Heart left ventricle (tissue), 13 donors: ENCODE results near the gene SLC25A42.

Source experiments
- POLR2A ChIP-seq, 2 donors: fragments of 450-650 bp; IDR thresholded peaks; one replicate each; pipeline ENCODE4 v1.6.1; 2017; ENCODE audit warnings: antibody characterized with exemption in 2 of 2, mild to moderate bottlenecking in 2 of 2, moderate library complexity in 2 of 2
- TF ChIP-seq, protein P1 (sequence below), 12 donors: fragments of 200-600 bp; sonication (generic) in 4 of 12; IDR thresholded peaks; one replicate each; pipeline versions ENCODE4 v1.5.0 to v1.8.0; 2018 to 2022; ENCODE audit warnings: antibody characterized with exemption in 12 of 12, mild to moderate bottlenecking in 5 of 12
- donor health status: ischemic (EF 13 %, LVEDD 7.1; RV severe dilation, severe dysfunction).
- donor health status: DM: no; HTN: yes; CAD: no.
- donor health status: DM: no; HTN: no; CAD: no.
- donor health status: ischemic (EF 25% LVEDD 6.9; RV normal size, moderate dysfunction).
- donor health status: ischemic (EF 25% LVEDD 5.7; RV mildly dilated, moderate dysfunction).
- donor health status: ischemic (EF 35%, LVEDD 5.7; RV mildly dilated, moderate dysfunction).
- donor health status: nonischemic (EF 11% LVEDD 7.7; RV severe dilation, severe dysfunction).
- donor health status: DM: yes; HTN: yes; CAD: no.
- donor health status: PGD.
- donor health status: ischemic (EF 29% LVEDD 5.4; RV normal size, mild dysfunction).
- donor health status: nonischemic (EF 23%, LVEDD 6.1; RV moderate dilation, normal function).

DNA sequence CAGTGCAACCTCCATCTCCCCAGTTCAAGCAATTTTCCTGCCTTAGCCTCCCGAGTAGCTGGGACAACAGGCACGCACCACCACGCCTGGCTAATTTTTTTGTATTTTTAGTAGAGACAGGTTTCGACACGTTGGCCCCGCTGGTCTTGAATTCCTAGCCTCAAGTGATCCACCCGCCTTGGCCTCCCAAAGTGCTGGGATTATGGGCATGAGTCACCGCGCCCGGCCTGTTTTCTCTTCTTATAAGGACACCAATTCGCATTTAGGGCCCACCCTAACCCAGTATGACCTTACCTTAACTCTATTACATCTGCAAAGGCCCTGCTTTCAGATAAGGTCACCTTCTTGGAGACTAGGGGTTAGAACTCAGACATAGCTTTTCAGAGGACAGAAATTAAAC is 39.4 kb downstream of the SLC25A42 start:
- TF ChIP-seq, protein P1, sequence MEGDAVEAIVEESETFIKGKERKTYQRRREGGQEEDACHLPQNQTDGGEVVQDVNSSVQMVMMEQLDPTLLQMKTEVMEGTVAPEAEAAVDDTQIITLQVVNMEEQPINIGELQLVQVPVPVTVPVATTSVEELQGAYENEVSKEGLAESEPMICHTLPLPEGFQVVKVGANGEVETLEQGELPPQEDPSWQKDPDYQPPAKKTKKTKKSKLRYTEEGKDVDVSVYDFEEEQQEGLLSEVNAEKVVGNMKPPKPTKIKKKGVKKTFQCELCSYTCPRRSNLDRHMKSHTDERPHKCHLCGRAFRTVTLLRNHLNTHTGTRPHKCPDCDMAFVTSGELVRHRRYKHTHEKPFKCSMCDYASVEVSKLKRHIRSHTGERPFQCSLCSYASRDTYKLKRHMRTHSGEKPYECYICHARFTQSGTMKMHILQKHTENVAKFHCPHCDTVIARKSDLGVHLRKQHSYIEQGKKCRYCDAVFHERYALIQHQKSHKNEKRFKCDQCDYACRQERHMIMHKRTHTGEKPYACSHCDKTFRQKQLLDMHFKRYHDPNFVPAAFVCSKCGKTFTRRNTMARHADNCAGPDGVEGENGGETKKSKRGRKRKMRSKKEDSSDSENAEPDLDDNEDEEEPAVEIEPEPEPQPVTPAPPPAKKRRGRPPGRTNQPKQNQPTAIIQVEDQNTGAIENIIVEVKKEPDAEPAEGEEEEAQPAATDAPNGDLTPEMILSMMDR (IDR thresholded peaks at IDR 0.05), result no peak
- TF ChIP-seq POLR2A (IDR thresholded peaks at IDR 0.05), result no peak
